K562 (cell line): Measurements from ENCODE around the gene ZMYND15. TPM values are rescaled to one million over a fixed set of nuclear protein-coding genes. Genes with fewer than 3 reads are reported as not detected.

Experiments
- ARID3A ChIP-seq: IDR thresholded peaks from 2 replicates; pipeline ENCODE4 v1.6.1; 2012; ENCODE audit warnings: low read depth, low read length, improper control_type of control experiment, borderline replicate concordance
- EZH2 ChIP-seq: IDR thresholded peaks from 2 replicates; pipeline ENCODE4 v1.6.1; 2012; ENCODE audit warnings: low read depth, mild to moderate bottlenecking, inconsistent platforms, low read length, borderline replicate concordance
- GMEB1 ChIP-seq: fragments of 250-450 bp; sonication (Bioruptor Pico); IDR thresholded peaks from 2 replicates; pipeline ENCODE4 v1.4.0; 2020; ENCODE audit warnings: mild to moderate bottlenecking
- KLF6 ChIP-seq: fragments of 250-450 bp; sonication (Bioruptor Pico); IDR thresholded peaks from 2 replicates; pipeline ENCODE4 v1.4.0; 2020; ENCODE audit warnings: mild to moderate bottlenecking, moderate library complexity, borderline replicate concordance
- NEUROD1 ChIP-seq: fragments of 150-350 bp; IDR thresholded peaks from 2 replicates; pipeline ENCODE4 v1.6.1; 2014; ENCODE audit warnings: borderline replicate concordance, low read length, low read depth; ENCODE audit not compliant: partially characterized antibody
- PKNOX1 ChIP-seq: fragments of 450-650 bp; IDR thresholded peaks from 2 replicates; pipeline ENCODE4 v1.6.1; 2016
- PTRF ChIP-seq: fragments of 450-650 bp; IDR thresholded peaks from 2 replicates; pipeline ENCODE4 v1.6.1; 2016; ENCODE audit warnings: mild to moderate bottlenecking, missing genetic modification characterization, missing compliant biosample characterization
- RBM25 ChIP-seq: fragments of 200-400 bp; formaldehyde crosslinking; IDR thresholded peaks from 2 replicates; pipeline ENCODE4 v1.6.1; 2018; ENCODE audit warnings: low read length, low read depth, moderate library complexity; ENCODE audit not compliant: severe bottlenecking
- TCF7 ChIP-seq: sonication (generic); IDR thresholded peaks from 2 replicates; pipeline ENCODE4 v1.6.1; 2016; ENCODE audit warnings: antibody characterized with exemption, borderline replicate concordance
- TCFL5 ChIP-seq: fragments of 250-450 bp; sonication (Bioruptor Pico); conservative IDR thresholded peaks from 2 replicates; pipeline ENCODE4 v1.6.1; 2021; ENCODE audit warnings: mild to moderate bottlenecking, moderate library complexity, matching md5 sums
- XRCC5 ChIP-seq: fragments of 200-400 bp; formaldehyde crosslinking; IDR thresholded peaks from 2 replicates; pipeline ENCODE4 v1.6.1; 2017; ENCODE audit warnings: low read depth, mild to moderate bottlenecking, low read length
- ZBTB26 ChIP-seq: fragments of 450-650 bp; formaldehyde crosslinking; IDR thresholded peaks from 2 replicates; pipeline ENCODE4 v1.4.0; 2022; ENCODE audit warnings: missing genetic modification characterization
- ZBTB33 ChIP-seq: sonication (generic); formaldehyde crosslinking; IDR thresholded peaks from 2 replicates; pipeline ENCODE4 v1.8.1; 2023; ENCODE audit warnings: mild to moderate bottlenecking, missing genetic modification reagents
- ZBTB49 ChIP-seq: sonication (generic); formaldehyde crosslinking; IDR thresholded peaks from 2 replicates; pipeline ENCODE4 v1.8.0; 2022; ENCODE audit warnings: missing genetic modification reagents, mild to moderate bottlenecking, borderline replicate concordance
- ZNF146 ChIP-seq: IDR thresholded peaks from one replicate; pipeline ENCODE4 v1.6.1; 2018; ENCODE audit warnings: missing compliant biosample characterization; ENCODE audit not compliant: unreplicated experiment
- ZNF589 ChIP-seq: fragments of 200-800 bp; sonication (Bioruptor generic); IDR thresholded peaks from 2 replicates; pipeline ENCODE4 v1.6.1; 2016; ENCODE audit warnings: low read depth, missing genetic modification characterization, missing compliant biosample characterization
- polyA plus RNA-seq, 8 experiments: library from polyadenylated mRNA; depleted of rRNA in 4 of 8; stranded (reverse) in 5 of 8; unstranded in 3 of 8; fragments of >200 nt; fragmentation: Nextera tagmentation in 2 of 8; fragmentation: Illumina TruSeq in 1 of 8; extraction: Ambion mirVana in 2 of 8; extraction: Trizol in 1 of 8; gene quantifications; 2 replicates each; pipeline versions ENCODE4 v1.2.1 to v1.2.3, GENCODE V29; 2011 to 2014; ENCODE audit warnings: inconsistent platforms in 1 of 8, missing spikeins in 1 of 8
- total RNA-seq, 7 experiments: library from RNA; depleted of rRNA in 6 of 7; stranded (reverse); fragments of >200 nt in 6 of 7; fragmentation: Illumina TruSeq in 2 of 7; extraction: Trizol in 2 of 7; gene quantifications; 2 replicates each; pipeline versions ENCODE4 v1.2.1 to v1.2.3, GENCODE V29; 2011 to 2021; ENCODE audit warnings: low replicate concordance in 1 of 7

ZMYND15 gene
- total and polyA plus RNA-seq, 9 of the 15 experiments (the other 6 are each of a cell fraction or from before 2014, with no cell fraction given): 0.09 TPM; not detected in 8

- TF ChIP-seq ZBTB49 (CRISPR knock-in tag) (no peak), ZBTB33 (CRISPR knock-in tag) (peak; percentile 82; the same call in 1 of the 2 replicates), KLF6 (CRISPR knock-in tag) (no peak), ZNF146 (CRISPR knock-in tag) (no peak), TCF7 (0 out of 2 replicates have a peak, but pooled peaks have one; percentile 43), ZBTB26 (CRISPR knock-in tag) (no peak), GMEB1 (CRISPR knock-in tag) (peak; percentile 70), EZH2 (no peak), RBM25 (peak; percentile 60), NEUROD1 (no peak), TCFL5 (CRISPR knock-in tag) (no peak), XRCC5 (no peak), ARID3A (no peak), ZNF589 (CRISPR knock-in tag) (no peak), PTRF (tag) (no peak), PKNOX1 (no peak)
These were observed 50.5 kb downstream of the ZMYND15 start (continued) for GRCh38 chr17:4789951-4790704.
